ENCODE measurements around the gene MYH7B.

MYH7B gene

DNA sequence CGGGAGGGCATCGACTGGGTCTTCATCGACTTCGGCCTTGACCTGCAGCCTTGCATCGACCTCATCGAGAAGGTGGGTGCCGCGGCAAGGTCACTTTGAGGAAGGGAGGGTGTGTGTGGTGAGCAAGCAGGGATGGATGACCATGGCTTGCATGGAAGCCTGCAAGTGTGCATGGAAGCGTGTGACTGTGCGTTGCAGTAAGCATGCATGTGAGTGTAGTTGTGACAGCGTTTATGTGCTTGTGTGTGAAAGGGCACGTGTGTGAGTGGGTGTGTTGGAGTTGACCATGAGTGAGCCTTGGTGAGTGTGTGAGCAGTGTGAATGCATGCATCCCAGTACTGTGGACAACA lies 32.5 kb downstream of the MYH7B start:
- TF ChIP-seq POLR2AphosphoS5 (IDR thresholded peaks at IDR 0.05; ENCODE audit: low read depth, low read length) (no peak), POLR2A (IDR thresholded peaks at IDR 0.05; ENCODE audit: low read depth, low read length) (no peak), PAX5 (IDR thresholded peaks at IDR 0.05; ENCODE audit: insufficient read depth, low read length, severe bottlenecking) (no peak), TAF1 (IDR thresholded peaks at IDR 0.05; ENCODE audit: low read depth, low read length) (no peak), POU2F2 (IDR thresholded peaks at IDR 0.05; ENCODE audit: low read depth, low read length) (no peak), SPI1 (IDR thresholded peaks at IDR 0.05; ENCODE audit: low read depth, low read length) (no peak)
- DNase-seq (ENCODE audit: insufficient read length, low spot score) (no peak), FAIRE-seq (no peak)

DNA sequence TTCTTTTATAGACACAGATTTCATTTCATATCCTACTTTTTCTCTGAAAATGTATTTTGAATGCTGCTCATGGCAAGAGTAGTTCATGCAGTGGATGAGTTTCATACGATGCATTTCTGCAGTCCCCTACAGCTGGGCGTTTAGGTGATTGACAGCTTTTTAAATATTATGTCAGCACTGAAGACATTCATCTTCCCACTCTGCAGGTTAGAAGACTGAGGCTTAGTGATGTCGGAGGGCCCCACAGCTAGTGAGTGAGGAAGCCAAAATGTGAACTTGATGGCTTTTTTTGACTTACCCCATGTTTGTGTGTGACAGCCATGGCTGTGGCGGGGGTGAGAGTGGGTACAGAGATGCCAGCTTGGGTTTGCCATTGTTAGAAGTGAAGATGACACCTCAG lies 33.5 kb downstream of the MYH7B start:
- no peak for FAIRE-seq
- no peak for TF ChIP-seq POU2F2 (IDR thresholded peaks at IDR 0.05; ENCODE audit: low read depth, low read length)
- no peak for TF ChIP-seq SPI1 (IDR thresholded peaks at IDR 0.05; ENCODE audit: low read depth, low read length)
- TF ChIP-seq TAF1 (IDR thresholded peaks at IDR 0.05; ENCODE audit: low read depth, low read length) = no peak
- TF ChIP-seq PAX5 (IDR thresholded peaks at IDR 0.05; ENCODE audit: insufficient read depth, low read length, severe bottlenecking) = no peak
- no peak for TF ChIP-seq POLR2AphosphoS5 (IDR thresholded peaks at IDR 0.05; ENCODE audit: low read depth, low read length)
- no peak for TF ChIP-seq POLR2A (IDR thresholded peaks at IDR 0.05; ENCODE audit: low read depth, low read length)

DNA sequence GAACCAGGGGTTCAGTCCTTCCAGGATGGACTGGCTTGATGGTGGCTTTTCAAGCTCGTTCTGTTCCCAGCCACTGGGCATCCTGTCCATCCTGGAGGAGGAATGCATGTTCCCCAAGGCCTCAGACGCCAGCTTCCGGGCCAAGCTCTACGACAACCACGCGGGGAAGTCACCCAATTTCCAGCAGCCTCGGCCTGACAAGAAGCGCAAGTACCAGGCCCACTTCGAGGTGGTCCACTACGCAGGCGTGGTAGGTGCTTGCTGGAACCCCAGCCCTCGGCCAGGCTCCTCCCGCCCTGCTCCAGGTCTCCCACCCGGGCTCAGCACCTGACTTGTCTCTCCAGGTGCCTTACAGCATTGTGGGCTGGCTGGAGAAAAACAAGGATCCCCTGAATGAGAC lies 34.0 kb downstream of the MYH7B start:
- TF ChIP-seq POU2F2 (IDR thresholded peaks at IDR 0.05; ENCODE audit: low read depth, low read length) (no peak), POLR2A (IDR thresholded peaks at IDR 0.05; ENCODE audit: low read depth, low read length) (no peak), SPI1 (IDR thresholded peaks at IDR 0.05; ENCODE audit: low read depth, low read length) (no peak), TAF1 (IDR thresholded peaks at IDR 0.05; ENCODE audit: low read depth, low read length) (no peak), POLR2AphosphoS5 (IDR thresholded peaks at IDR 0.05; ENCODE audit: low read depth, low read length) (no peak), PAX5 (IDR thresholded peaks at IDR 0.05; ENCODE audit: insufficient read depth, low read length, severe bottlenecking) (no peak)
- FAIRE-seq (no peak), DNase-seq (ENCODE audit: insufficient read length, low spot score) (no peak)

More for the DNA sequence above, 33.5 kb downstream of the MYH7B start:
- no peak for DNase-seq (ENCODE audit: insufficient read length, low spot score)

DNA sequence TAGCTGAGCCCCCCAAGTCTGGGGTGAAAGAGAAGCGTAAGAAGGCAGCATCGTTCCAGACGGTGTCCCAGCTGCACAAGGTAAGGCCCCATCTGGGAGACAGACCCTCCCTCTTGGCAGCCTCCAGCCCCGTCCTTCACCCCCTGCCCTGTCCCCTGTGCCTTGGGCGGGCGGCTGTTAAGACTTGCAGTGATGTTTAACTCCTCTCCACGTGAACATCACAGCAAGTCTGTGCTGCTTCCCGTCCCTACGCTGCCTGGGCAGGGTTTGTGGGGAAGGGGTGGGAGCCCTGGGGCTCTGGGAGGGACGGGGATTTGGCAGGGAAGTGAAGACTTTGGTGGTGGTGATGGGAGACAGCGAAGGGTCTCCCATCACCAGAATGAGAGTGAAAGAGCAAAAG lies 34.6 kb downstream of the MYH7B start:
- no peak for FAIRE-seq
- DNase-seq (ENCODE audit: insufficient read length, low spot score) = no peak
- no peak for TF ChIP-seq POU2F2 (IDR thresholded peaks at IDR 0.05; ENCODE audit: low read depth, low read length)
- no peak for TF ChIP-seq POLR2A (IDR thresholded peaks at IDR 0.05; ENCODE audit: low read depth, low read length)
- TF ChIP-seq TAF1 (IDR thresholded peaks at IDR 0.05; ENCODE audit: low read depth, low read length) = no peak
- no peak for TF ChIP-seq SPI1 (IDR thresholded peaks at IDR 0.05; ENCODE audit: low read depth, low read length)
- TF ChIP-seq POLR2AphosphoS5 (IDR thresholded peaks at IDR 0.05; ENCODE audit: low read depth, low read length) = no peak
- no peak for TF ChIP-seq PAX5 (IDR thresholded peaks at IDR 0.05; ENCODE audit: insufficient read depth, low read length, severe bottlenecking)

DNA sequence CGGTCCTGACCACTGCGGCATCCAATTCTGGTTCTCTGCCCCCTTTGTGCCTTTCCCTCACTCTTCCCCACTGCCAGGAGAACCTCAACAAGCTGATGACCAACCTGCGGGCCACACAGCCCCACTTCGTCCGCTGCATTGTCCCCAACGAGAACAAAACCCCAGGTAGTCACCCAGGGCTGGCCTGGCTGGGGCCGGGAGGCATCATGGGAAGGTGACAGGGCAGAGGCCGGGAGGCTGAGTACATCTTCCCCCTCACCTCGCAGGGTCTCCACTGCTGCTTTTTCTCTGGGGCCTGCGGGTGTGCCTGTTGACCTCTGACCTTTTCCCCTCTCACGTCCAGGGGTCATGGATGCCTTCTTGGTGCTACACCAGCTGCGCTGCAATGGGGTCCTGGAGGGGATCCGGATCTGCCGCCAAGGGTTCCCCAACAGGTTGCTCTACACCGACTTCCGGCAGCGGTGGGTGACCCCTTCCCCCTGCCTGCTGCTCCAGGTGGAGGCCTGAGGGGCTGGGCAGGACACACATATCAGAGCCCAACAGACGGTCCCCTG lies 35.1 kb downstream of the MYH7B start:
- DNase-seq (ENCODE audit: insufficient read length, low spot score) = no peak
- TF ChIP-seq POU2F2 (IDR thresholded peaks at IDR 0.05; ENCODE audit: low read depth, low read length) = no peak
- no peak for TF ChIP-seq POLR2A (IDR thresholded peaks at IDR 0.05; ENCODE audit: low read depth, low read length)
- no peak for TF ChIP-seq SPI1 (IDR thresholded peaks at IDR 0.05; ENCODE audit: low read depth, low read length)
- TF ChIP-seq PAX5 (IDR thresholded peaks at IDR 0.05; ENCODE audit: insufficient read depth, low read length, severe bottlenecking) = no peak
- no peak for TF ChIP-seq POLR2AphosphoS5 (IDR thresholded peaks at IDR 0.05; ENCODE audit: low read depth, low read length)
- no peak for TF ChIP-seq TAF1 (IDR thresholded peaks at IDR 0.05; ENCODE audit: low read depth, low read length)
- no peak for FAIRE-seq

DNA sequence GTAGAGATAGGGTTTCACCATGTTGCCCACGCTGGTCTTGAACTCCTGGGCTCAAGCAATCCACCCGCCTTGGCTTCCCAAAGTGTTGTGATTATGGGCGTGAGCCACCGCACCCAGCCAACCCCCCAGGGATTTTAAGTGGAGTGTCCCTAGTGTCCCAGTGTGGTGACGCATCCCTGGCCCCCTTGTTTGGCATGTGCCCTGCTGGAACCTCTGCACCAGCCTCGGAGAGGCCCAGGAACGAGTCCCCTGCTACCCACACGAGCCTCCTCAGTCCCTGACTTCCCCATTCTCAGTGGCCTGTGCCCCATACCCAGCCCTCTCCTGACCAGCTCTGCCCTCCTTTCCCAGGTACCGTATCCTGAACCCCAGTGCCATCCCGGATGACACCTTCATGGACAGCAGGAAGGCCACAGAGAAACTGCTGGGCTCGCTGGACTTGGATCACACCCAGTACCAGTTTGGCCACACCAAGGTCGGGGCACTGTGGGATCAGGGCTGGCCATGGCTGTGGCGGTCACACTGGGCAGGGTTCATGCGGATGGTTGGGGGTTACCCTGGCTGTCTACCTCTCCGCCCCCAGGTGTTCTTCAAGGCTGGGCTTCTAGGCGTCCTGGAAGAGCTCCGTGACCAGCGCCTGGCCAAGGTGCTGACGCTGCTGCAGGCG lies 37.2 kb downstream of the MYH7B start:
- FAIRE-seq (no peak), DNase-seq (ENCODE audit: insufficient read length, low spot score) (no peak)
- TF ChIP-seq PAX5 (IDR thresholded peaks at IDR 0.05; ENCODE audit: insufficient read depth, low read length, severe bottlenecking) (no peak), POLR2A (IDR thresholded peaks at IDR 0.05; ENCODE audit: low read depth, low read length) (no peak), SPI1 (IDR thresholded peaks at IDR 0.05; ENCODE audit: low read depth, low read length) (no peak), TAF1 (IDR thresholded peaks at IDR 0.05; ENCODE audit: low read depth, low read length) (no peak), POU2F2 (IDR thresholded peaks at IDR 0.05; ENCODE audit: low read depth, low read length) (no peak), POLR2AphosphoS5 (IDR thresholded peaks at IDR 0.05; ENCODE audit: low read depth, low read length) (no peak)

DNA sequence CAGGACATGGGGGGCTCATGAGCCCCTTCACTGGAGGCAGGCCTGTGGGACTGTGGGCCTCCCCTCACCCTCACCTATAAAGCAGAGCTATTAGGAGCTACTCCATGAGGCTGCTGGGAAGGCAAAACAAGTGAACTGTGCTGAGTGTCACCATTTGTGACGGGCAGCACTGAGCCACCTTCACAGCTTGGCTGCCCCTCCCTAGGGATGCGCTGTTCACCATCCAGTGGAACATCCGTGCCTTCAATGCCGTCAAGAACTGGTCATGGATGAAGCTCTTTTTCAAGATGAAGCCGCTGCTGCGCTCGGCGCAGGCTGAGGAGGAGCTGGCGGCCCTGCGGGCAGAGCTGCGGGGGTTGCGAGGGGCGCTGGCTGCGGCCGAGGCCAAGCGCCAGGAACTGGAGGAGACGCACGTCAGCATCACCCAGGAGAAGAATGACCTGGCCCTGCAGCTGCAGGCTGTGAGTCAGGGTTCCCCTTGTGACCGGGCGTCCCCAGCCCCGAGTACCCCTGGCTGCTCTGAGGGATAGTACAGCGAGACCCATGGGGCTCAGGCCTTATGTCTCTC lies 38.4 kb downstream of the MYH7B start:
- TF ChIP-seq POLR2A (IDR thresholded peaks at IDR 0.05; ENCODE audit: low read depth, low read length) (no peak), POLR2AphosphoS5 (IDR thresholded peaks at IDR 0.05; ENCODE audit: low read depth, low read length) (no peak), PAX5 (IDR thresholded peaks at IDR 0.05; ENCODE audit: insufficient read depth, low read length, severe bottlenecking) (no peak), POU2F2 (IDR thresholded peaks at IDR 0.05; ENCODE audit: low read depth, low read length) (no peak), SPI1 (IDR thresholded peaks at IDR 0.05; ENCODE audit: low read depth, low read length) (no peak), TAF1 (IDR thresholded peaks at IDR 0.05; ENCODE audit: low read depth, low read length) (no peak)
- DNase-seq (ENCODE audit: insufficient read length, low spot score) (no peak), FAIRE-seq (no peak)

DNA sequence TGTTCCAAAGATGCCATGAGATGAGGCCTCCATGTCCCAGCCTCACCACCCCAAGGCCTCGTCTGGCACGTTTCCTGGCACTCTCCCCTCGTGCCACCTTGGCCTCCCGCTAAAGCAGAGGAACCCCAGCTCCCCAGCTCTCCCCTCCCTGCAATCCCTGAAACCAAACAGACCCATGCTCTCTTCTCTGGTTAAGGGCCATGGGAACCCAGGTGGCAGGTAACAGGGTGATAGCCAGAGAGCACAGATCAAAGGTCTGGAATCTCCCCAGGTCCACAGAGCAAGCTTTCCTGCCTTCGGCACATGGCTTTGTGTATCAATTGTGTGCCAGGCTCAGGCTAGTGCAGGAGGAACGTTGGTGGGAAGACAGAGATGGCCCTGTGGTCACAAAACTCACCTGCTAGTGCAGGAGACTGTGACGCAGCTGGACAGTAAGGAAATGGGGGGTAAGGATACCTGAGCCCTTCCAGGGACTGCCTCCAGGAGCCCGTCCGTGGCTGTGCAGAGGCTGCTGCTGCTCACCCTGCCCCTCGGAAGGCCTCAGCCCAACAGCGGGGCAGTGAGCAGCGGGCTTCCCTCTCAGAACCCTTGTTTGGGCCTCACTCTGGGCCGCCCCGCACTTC lies 39.0 kb downstream of the MYH7B start:
- no peak for TF ChIP-seq TAF1 (IDR thresholded peaks at IDR 0.05; ENCODE audit: low read depth, low read length)
- DNase-seq (ENCODE audit: insufficient read length, low spot score) (no peak), FAIRE-seq (no peak)

DNA sequence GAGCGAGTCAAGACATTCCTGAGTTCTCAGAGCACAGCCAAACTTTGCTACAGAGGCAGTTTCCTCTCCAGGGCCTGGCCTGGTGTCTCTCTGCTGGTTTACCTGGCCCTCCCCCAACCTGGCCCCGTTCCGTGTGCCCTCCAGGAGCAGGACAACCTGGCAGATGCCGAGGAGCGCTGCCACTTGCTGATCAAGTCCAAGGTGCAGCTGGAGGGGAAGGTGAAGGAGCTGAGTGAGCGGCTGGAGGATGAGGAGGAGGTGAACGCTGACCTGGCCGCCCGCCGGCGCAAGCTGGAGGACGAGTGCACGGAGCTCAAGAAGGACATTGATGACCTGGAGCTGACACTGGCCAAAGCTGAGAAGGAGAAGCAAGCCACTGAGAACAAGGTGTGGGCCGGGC lies 39.5 kb downstream of the MYH7B start:
- DNase-seq (ENCODE audit: insufficient read length, low spot score) = no peak

More for the DNA sequence above, 39.5 kb downstream of the MYH7B start:
- FAIRE-seq = no peak
- TF ChIP-seq SPI1 (IDR thresholded peaks at IDR 0.05; ENCODE audit: low read depth, low read length) = no peak
- no peak for TF ChIP-seq POU2F2 (IDR thresholded peaks at IDR 0.05; ENCODE audit: low read depth, low read length)
- no peak for TF ChIP-seq POLR2A (IDR thresholded peaks at IDR 0.05; ENCODE audit: low read depth, low read length)
- no peak for TF ChIP-seq POLR2AphosphoS5 (IDR thresholded peaks at IDR 0.05; ENCODE audit: low read depth, low read length)
- no peak for TF ChIP-seq TAF1 (IDR thresholded peaks at IDR 0.05; ENCODE audit: low read depth, low read length)
- no peak for TF ChIP-seq PAX5 (IDR thresholded peaks at IDR 0.05; ENCODE audit: insufficient read depth, low read length, severe bottlenecking)
